AG04450 (cell line): Measurements from ENCODE around the gene FOXJ3. TPM values are rescaled to one million over a fixed set of nuclear protein-coding genes. Genes with fewer than 3 reads are reported as not detected.

Source experiments
- CTCF ChIA-PET: fragments of 300-600, 350-600 bp; formaldehyde crosslinking; extraction: SDS; loops from one replicate; lab custom pipeline; 2022; ENCODE audit warnings: antibody characterized with exemption, inconsistent platforms; lab: Charles Lee
- POLR2A ChIA-PET: fragments of 350-600 bp; formaldehyde crosslinking; extraction: SDS; loops from one replicate; lab custom pipeline; 2021; ENCODE audit warnings: antibody characterized with exemption, inconsistent platforms; lab: Yijun Ruan, JAX
- DNase-seq: peaks from one replicate; pipeline ENCODE4 v3.0.0-alpha.2; 2011; ENCODE audit warnings: low read depth, low spot score
- H3K27ac ChIP-seq: one replicate; pipeline ENCODE4 v1.5.1; 2012; ENCODE audit warnings: low read depth, low read length, control low read depth
- H3K27me3 ChIP-seq: one replicate; pipeline ENCODE4 v1.6.0; 2012; ENCODE audit warnings: low read length; ENCODE audit not compliant: control insufficient read depth, insufficient read depth
- H3K4me3 ChIP-seq: 2 replicates; pipeline ENCODE4 v1.5.1; 2011; ENCODE audit warnings: mild to moderate bottlenecking, low read depth, low read length, control low read depth
- H3K9me3 ChIP-seq: 2 replicates; pipeline ENCODE4 v1.5.1; 2012; ENCODE audit warnings: low read length; ENCODE audit not compliant: control insufficient read depth, insufficient read depth
- CTCF ChIP-seq: IDR thresholded peaks from 2 replicates; pipeline ENCODE4 v1.5.1; 2011; ENCODE audit warnings: low read depth, low read length, control low read depth, inconsistent platforms
- polyA plus RNA-seq: library from polyadenylated mRNA; depleted of rRNA; stranded (reverse); fragments of >200 nt; gene quantifications from 2 replicates; pipeline ENCODE4 v1.2.3, GENCODE V29; 2011

The FOXJ3 gene
- polyA plus RNA-seq, 1 experiment, result 36.2 TPM

- POLR2A ChIA-PET, result no interaction called here
- no peak overlapping the region for H3K4me3 ChIP-seq
Observed at GRCh38 chr1:42259059-42259738, 75.8 kb downstream of the FOXJ3 start.

GRCh38 chr1:42258218-42258617 lies 76.8 kb downstream of the FOXJ3 start:
- no peak overlapping the region for H3K27ac ChIP-seq
- ChIA-PET POLR2A (no interaction called here), CTCF (interaction anchor here (1.6 kb wide), 1 partner anchor 85 kb away, joined by 6 read pairs; no protein-coding TSS in a partner anchor)
- no peaks in the 10 kb centered on the region for H3K27me3 ChIP-seq
- H3K4me3 ChIP-seq, result no peak overlapping the region
- no peaks in the 10 kb centered on the region for H3K9me3 ChIP-seq
- no peak for TF ChIP-seq CTCF
- DNase-seq, result no peak

More at GRCh38 chr1:42259059-42259738, 75.8 kb downstream of the FOXJ3 start:
- no peaks in the 10 kb centered on the region for H3K9me3 ChIP-seq
- H3K27me3 ChIP-seq, result no peaks in the 10 kb centered on the region
- no peak for TF ChIP-seq CTCF
- DNase-seq, result no peak
- H3K27ac ChIP-seq, result no peak overlapping the region
- CTCF ChIA-PET, result interaction anchor here (1.1 kb wide), 1 partner anchor 85 kb away, joined by 5 read pairs; no protein-coding TSS in a partner anchor

GRCh38 chr1:42251042-42251441 lies 84.0 kb downstream of the FOXJ3 start:
- no peak for TF ChIP-seq CTCF
- DNase-seq, result no peak
- Histone ChIP-seq H3K4me3 (no peak overlapping the region), H3K9me3 (peaks cover 3% of the 10 kb centered on the region; the same call in 1 of the 2 replicates), H3K27ac (no peak overlapping the region), H3K27me3 (no peaks in the 10 kb centered on the region)
- ChIA-PET CTCF (interaction anchor here (0.7 kb wide), 1 partner anchor 75 kb away, joined by 3 read pairs; no protein-coding TSS in a partner anchor), POLR2A (no interaction called here)

GRCh38 chr1:42250164-42250563 lies 84.9 kb downstream of the FOXJ3 start:
- POLR2A ChIA-PET, result no interaction called here
- no peak for TF ChIP-seq CTCF

More at GRCh38 chr1:42250164-42250563, 84.9 kb downstream of the FOXJ3 start:
- no peak overlapping the region for H3K27ac ChIP-seq
- CTCF ChIA-PET, result interaction anchor here (1.0 kb wide), 2 partner anchors 25 to 77 kb away, joined by 3 to 4 read pairs; no protein-coding TSS in a partner anchor
- no peak overlapping the region for H3K4me3 ChIP-seq
- no peaks in the 10 kb centered on the region for H3K27me3 ChIP-seq
- DNase-seq, result no peak
- H3K9me3 ChIP-seq, result peaks cover 3% of the 10 kb centered on the region; the same call in 1 of the 2 replicates
